Stimulated activated CD8-positive, alpha-beta memory T cell treated with anti-CD3 and anti-CD28 coated beads, Interleukin-12 subunit alpha, Interleukin-12 subunit beta, amount 100 ng/mL, for 24 hours (primary cell): ENCODE results near the gene MKRN2.
"Not testable (repeated sequence)": the region's sequence is repeated elsewhere in the genome, so short reads cannot be mapped to it uniquely, and the experiment has no call there.

Experiments used
- DNase-seq: peaks from one replicate; pipeline ENCODE4 v3.0.0-alpha.2; 2020; ENCODE audit errors: extremely low read depth

Gene MKRN2

GRCh38 chr3:12588039-12589009 lies 31.4 kb downstream of the MKRN2 start:
- no peak for DNase-seq

GRCh38 chr3:12590096-12590495 lies 33.2 kb downstream of the MKRN2 start:
- no peak for DNase-seq

GRCh38 chr3:12591456-12591855 lies 34.6 kb downstream of the MKRN2 start:
- DNase-seq, result no peak

DNA sequence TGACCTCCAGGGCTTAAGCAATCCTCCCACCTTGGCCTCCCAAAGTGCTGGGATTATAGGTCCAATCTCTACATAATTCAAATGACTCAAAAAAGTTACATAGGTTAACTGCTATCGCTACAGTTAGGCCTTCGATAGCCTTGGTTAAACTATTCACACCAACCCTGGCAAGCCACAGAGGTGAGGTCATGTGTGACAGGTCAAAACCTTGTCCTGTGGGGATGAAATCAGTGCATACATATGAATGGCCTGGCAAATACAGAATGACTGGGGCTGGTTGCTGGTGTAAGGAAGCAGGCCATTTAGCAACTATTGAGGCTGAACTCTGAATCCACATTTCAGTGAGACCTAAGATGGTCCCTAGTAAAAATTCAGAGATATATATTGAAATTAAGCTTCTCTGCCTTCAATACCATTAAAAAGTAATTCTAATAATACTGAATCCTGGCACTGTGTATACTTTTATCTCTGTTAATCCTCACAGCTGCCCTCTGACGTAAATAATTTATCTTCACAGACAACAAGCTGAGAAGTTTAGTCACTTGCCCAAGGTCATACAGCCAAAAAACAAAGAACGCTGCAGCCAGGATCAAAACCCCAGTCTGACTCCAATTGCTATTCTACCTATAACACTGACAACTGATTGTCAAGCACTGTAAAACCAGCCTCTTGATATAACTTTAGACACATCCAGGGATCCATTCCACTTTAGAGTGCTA lies 35.3 kb downstream of the MKRN2 start:
- no peak for DNase-seq

GRCh38 chr3:12593473-12593872 lies 36.6 kb downstream of the MKRN2 start:
- no peak for DNase-seq

- no peak for DNase-seq
These were observed 42.0 kb downstream of the MKRN2 start for GRCh38 chr3:12598890-12599289.

DNA sequence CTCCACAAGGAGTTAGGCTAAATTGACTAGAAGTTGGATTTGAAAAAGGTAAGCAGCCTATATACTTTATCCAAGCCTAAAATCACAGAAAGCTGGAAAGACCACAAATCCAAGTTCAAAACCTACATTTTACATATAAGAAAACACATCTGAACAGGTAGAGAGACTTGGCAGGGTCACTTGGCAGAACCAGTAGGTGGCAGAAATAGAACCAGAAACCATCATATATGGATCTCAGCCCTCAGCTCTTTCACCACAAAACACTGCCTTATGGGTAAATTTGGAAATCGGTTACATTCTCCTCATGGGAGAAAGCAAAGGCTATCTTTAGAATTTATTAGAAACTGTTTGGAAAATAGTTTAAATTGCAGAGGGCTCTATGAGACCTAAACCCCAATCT lies 44.2 kb downstream of the MKRN2 start:
- DNase-seq, result no peak

- no peak for DNase-seq
These were observed 47.1 kb downstream of the MKRN2 start for GRCh38 chr3:12603969-12604368.

- DNase-seq, result no peak
These were observed 51.5 kb downstream of the MKRN2 start for GRCh38 chr3:12608376-12608775.

DNA sequence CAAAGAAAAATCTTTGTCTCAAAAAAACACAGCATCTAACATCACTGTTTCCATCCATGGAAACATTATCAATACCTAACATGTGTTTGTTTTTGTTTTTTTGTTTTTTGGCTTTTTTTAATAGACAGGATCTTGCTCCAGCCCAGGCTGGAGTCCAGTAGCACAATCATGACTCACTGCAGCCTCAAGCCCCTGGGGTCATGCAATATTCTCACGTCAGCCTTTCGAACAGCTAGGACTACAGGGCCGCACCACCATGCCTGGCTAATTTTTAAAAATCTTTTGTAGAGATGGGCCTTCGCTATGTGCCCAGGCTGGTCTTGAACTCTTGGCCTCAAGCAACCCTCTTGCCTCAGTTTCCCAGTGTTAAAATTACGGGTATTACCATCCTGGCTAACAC lies 54.2 kb downstream of the MKRN2 start:
- DNase-seq, result no peak

DNA sequence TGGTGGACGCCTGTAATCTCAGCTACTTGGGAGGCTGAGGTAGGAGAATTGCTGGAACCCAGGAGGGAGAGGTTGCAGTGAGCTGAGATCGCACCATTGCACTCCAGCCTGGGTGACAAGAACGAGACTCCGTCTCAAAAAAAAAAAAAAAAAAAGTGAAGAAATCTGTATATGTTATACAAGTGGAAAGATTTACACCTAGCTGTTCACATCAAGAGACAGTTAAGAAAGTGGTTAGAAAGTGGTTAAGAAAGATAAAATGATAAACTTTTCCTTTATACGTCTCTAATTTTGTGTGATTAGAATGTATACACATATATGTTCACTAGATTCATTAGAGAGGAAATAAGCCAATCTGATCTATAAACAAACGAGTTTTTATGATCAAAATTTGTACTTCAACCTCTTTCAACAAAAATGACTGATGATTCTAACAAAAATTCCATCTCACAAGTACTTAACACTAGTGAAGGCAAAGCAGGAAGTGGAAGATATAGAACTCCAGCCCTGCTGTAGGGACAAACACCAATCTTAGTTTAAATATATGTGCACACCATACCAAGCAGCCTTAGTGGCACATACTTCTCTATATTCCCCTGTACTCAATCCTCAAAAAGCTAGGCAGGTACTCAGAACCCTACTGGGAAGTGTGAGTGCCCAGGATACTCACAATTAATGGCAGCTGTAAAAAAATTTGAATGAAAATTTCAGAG lies 55.8 kb downstream of the MKRN2 start:
- no peak for DNase-seq

DNA sequence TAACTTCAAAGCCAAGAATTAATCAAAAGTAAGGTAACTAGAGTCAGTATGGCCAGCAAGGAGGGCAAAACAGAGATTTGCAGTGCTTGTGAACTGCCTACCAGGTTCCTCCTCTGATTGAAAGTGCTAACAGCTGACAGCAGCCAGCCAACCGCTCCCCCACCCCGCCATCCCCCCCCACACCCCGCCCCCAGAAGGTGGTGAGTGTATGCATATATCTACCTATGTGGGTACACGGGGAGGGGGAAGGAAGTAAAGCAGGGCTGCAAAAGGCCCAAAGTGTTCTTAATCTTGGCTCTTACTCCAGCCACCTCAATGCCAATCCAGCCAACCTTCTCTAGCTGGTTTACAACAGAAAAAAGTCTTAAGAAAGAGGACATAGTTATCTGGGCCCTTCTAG lies 56.4 kb downstream of the MKRN2 start:
- DNase-seq, result no peak

- DNase-seq, result no peak
These were observed 58.4 kb downstream of the MKRN2 start for GRCh38 chr3:12615266-12615665.

DNA sequence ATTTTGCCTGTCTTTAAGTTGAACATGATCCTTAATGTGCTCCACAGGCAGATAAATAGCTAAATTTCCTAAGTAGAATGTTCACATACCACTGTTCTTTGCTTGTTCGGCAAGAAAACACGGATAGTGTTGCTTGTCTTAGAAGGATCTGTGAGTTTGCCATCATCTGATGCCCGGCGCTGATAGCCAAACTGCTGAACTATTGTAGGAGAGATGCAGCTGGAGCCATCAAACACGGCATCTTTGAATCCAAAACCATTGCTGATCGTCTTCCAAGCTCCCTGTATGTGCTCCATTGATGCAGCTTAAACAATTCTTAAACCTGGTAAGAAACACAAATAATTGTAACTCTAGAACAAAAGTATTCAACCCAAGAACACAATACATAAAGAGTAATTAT lies 61.5 kb downstream of the MKRN2 start:
- DNase-seq, result no peak

DNA sequence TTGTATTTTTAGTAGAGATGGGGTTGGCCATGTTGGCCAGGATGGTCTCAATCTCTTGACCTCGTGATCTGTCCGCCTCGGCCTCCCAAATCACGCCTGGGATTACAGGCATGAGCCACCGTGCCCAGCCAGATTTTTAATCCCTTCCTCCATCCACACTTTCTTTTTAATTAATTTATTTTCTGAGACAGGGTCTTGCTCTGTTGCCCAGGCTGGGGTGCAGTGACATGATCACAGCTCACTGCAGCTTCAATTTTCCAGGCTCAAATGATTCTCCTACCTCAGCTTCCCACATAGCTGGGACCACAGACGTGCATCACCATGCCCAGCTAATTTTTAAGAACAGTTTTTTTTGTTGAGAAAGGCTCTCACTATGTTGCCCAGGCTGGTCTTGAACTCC lies 63.4 kb downstream of the MKRN2 start:
- no peak for DNase-seq

GRCh38 chr3:12620729-12621128 lies 63.8 kb downstream of the MKRN2 start:
- DNase-seq, result no peak

GRCh38 chr3:12622335-12622734 lies 65.4 kb downstream of the MKRN2 start:
- no peak for DNase-seq

GRCh38 chr3:12624056-12624455 lies 67.2 kb downstream of the MKRN2 start:
- DNase-seq, result no peak

GRCh38 chr3:12624964-12625363 lies 68.1 kb downstream of the MKRN2 start:
- not testable (repeated sequence) for DNase-seq

- no peak for DNase-seq
These were observed 70.5 kb downstream of the MKRN2 start for GRCh38 chr3:12627370-12627769.

DNA sequence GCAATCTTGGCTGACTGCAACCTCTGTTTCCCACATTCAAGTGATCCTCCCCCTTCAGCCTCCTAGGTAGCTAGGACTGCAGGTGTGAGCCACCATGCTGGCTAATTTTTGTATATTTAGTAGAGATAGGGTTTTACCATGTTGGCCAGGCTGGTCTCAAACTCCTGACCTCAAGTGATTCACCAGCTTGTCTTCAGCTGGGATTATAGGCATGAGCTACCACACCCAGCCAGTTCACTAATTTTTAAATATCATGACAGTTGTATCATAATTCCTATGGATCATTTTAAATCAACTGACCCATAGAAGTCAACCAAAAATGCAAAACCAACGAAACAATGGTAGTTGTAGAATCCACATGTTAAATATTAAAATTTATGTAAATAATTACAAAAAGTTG lies 71.9 kb downstream of the MKRN2 start:
- DNase-seq, result no peak

GRCh38 chr3:12629560-12629959 lies 72.7 kb downstream of the MKRN2 start:
- DNase-seq, result no peak
